ENCODE measurements around the gene SLC24A3. TPM values are rescaled to one million over a fixed set of nuclear protein-coding genes. Genes with fewer than 3 reads are reported as not detected.
A peak's percentile ranks its signal among the peaks of the same experiment; 100 is the strongest.

The SLC24A3 gene
- total RNA-seq, 3 donors from 2014 or later = 4.3 to 34.9 (median 5.7) TPM

GRCh38 chr20:19624221-19624965, 412.0 kb downstream of the SLC24A3 start:
- H3K4me3 ChIP-seq = no peak overlapping the region

GRCh38 chr20:19625426-19625825, 413.0 kb downstream of the SLC24A3 start:
- TF ChIP-seq CTCF (IDR thresholded peaks at IDR 0.05) = no peak
- no peaks in the 10 kb centered on the region for H3K9me3 ChIP-seq
- H3K4me1 ChIP-seq (ENCODE audit: low read depth) = no peaks in the 10 kb centered on the region
- H3K4me3 ChIP-seq = no peak overlapping the region
- intact Hi-C loops (cut with DNase I, micrococcal nuclease) = no loop called here
- ATAC-seq (no peak), DNase-seq (no peak)
- no peaks in the 10 kb centered on the region for H3K36me3 ChIP-seq (ENCODE audit: low read depth)

More at GRCh38 chr20:19624221-19624965, 412.0 kb downstream of the SLC24A3 start:
- no peaks in the 10 kb centered on the region for H3K9me3 ChIP-seq
- ATAC-seq (no peak), DNase-seq (no peak)
- no peaks in the 10 kb centered on the region for H3K4me1 ChIP-seq (ENCODE audit: low read depth)
- TF ChIP-seq CTCF (IDR thresholded peaks at IDR 0.05) = no peak
- H3K36me3 ChIP-seq (ENCODE audit: low read depth) = no peaks in the 10 kb centered on the region
- intact Hi-C loops (cut with DNase I, micrococcal nuclease) = no loop called here

- intact Hi-C loops (cut with DNase I, micrococcal nuclease) = no loop called here
- Histone ChIP-seq H3K36me3 (ENCODE audit: low read depth) (no peaks in the 10 kb centered on the region), H3K9me3 (no peaks in the 10 kb centered on the region), H3K4me1 (ENCODE audit: low read depth) (no peaks in the 10 kb centered on the region), H3K4me3 (no peak overlapping the region)
- DNase-seq (no peak), ATAC-seq (no peak)
- TF ChIP-seq CTCF (IDR thresholded peaks at IDR 0.05) = no peak
These were observed 414.5 kb downstream of the SLC24A3 start for GRCh38 chr20:19626896-19627295.

- peak; percentile 90 for ATAC-seq
- Histone ChIP-seq H3K9me3 (no peaks in the 10 kb centered on the region), H3K4me1 (ENCODE audit: low read depth) (no peaks in the 10 kb centered on the region), H3K36me3 (ENCODE audit: low read depth) (no peaks in the 10 kb centered on the region), H3K4me3 (no peak overlapping the region)
- peak; percentile 38 for TF ChIP-seq CTCF (IDR thresholded peaks at IDR 0.05)
- DNase-seq = peak in 1 of 3 donors; percentile 92
- intact Hi-C loops (cut with DNase I, micrococcal nuclease) = no loop called here
These were observed 416.2 kb downstream of the SLC24A3 start for GRCh38 chr20:19628570-19629134.

GRCh38 chr20:19631410-19631809, 419.0 kb downstream of the SLC24A3 start:
- intact Hi-C loops (cut with DNase I, micrococcal nuclease) = no loop called here
- Histone ChIP-seq H3K36me3 (ENCODE audit: low read depth) (no peaks in the 10 kb centered on the region), H3K9me3 (no peaks in the 10 kb centered on the region), H3K4me1 (ENCODE audit: low read depth) (no peaks in the 10 kb centered on the region), H3K4me3 (no peak overlapping the region)
- ATAC-seq (no peak), DNase-seq (peak in 2 of 3 donors; percentile 32 to 40)
- no peak for TF ChIP-seq CTCF (IDR thresholded peaks at IDR 0.05)
